ENCODE data around the gene CD8B2.
"Not testable (repeated sequence)": the region's sequence is repeated elsewhere in the genome, so short reads cannot be mapped to it uniquely, and the experiment has no call there.

The CD8B2 gene

GRCh38 chr2:106513391-106513790 lies 26.2 kb downstream of the CD8B2 start:
- not testable (repeated sequence) for DNase-seq

- DNase-seq, result not testable (repeated sequence)
Measured at GRCh38 chr2:106514827-106515226, 27.7 kb downstream of the CD8B2 start.

GRCh38 chr2:106516436-106516835 lies 29.3 kb downstream of the CD8B2 start:
- no peak for DNase-seq

GRCh38 chr2:106516864-106517263 lies 29.7 kb downstream of the CD8B2 start:
- no peak for DNase-seq

GRCh38 chr2:106517329-106517728 lies 30.2 kb downstream of the CD8B2 start:
- no peak for DNase-seq

- no peak for DNase-seq
Measured at GRCh38 chr2:106519767-106520166, 32.6 kb downstream of the CD8B2 start.

GRCh38 chr2:106521016-106521415 lies 33.9 kb downstream of the CD8B2 start:
- DNase-seq, result no peak

- DNase-seq, result no peak
Measured at GRCh38 chr2:106523976-106524665, 37.0 kb downstream of the CD8B2 start.

- no peak for DNase-seq
Measured at GRCh38 chr2:106530866-106531265, 43.7 kb downstream of the CD8B2 start.

- no peak for DNase-seq
Measured at GRCh38 chr2:106531676-106532214, 44.6 kb downstream of the CD8B2 start.

GRCh38 chr2:106532236-106532635 lies 45.1 kb downstream of the CD8B2 start:
- DNase-seq, result no peak

- DNase-seq, result no peak
Measured at GRCh38 chr2:106534471-106534870, 47.3 kb downstream of the CD8B2 start.

- DNase-seq, result no peak
Measured at GRCh38 chr2:106536490-106536889, 49.3 kb downstream of the CD8B2 start.

- DNase-seq, result no peak
Measured at GRCh38 chr2:106537047-106537446, 49.9 kb downstream of the CD8B2 start.

GRCh38 chr2:106537791-106538191 lies 50.6 kb downstream of the CD8B2 start:
- no peak for DNase-seq

- DNase-seq, result no peak
Measured at GRCh38 chr2:106540886-106541285, 53.7 kb downstream of the CD8B2 start.

- DNase-seq, result no peak
Measured at GRCh38 chr2:106541333-106541732, 54.2 kb downstream of the CD8B2 start.

- DNase-seq, result peak; percentile 82 to 86
Measured at GRCh38 chr2:106542746-106543359, 55.7 kb downstream of the CD8B2 start.

- no peak for DNase-seq
Measured at GRCh38 chr2:106545007-106545406, 57.8 kb downstream of the CD8B2 start.

- DNase-seq, result no peak
Measured at GRCh38 chr2:106546391-106546990, 59.3 kb downstream of the CD8B2 start.

- DNase-seq, result no peak
Measured at GRCh38 chr2:106547164-106547903, 60.2 kb downstream of the CD8B2 start.

- no peak for DNase-seq
Measured at GRCh38 chr2:106551417-106552130, 64.4 kb downstream of the CD8B2 start.

GRCh38 chr2:106552921-106553320 lies 65.8 kb downstream of the CD8B2 start:
- DNase-seq, result no peak
